ENCODE results near the gene ANKRD40CL. TPM values are rescaled to one million over a fixed set of nuclear protein-coding genes. Genes with fewer than 3 reads are reported as not detected.

ANKRD40CL gene
- total RNA-seq, 6 experiments from 2014 or later = 0.29 TPM; not detected in 5

DNA sequence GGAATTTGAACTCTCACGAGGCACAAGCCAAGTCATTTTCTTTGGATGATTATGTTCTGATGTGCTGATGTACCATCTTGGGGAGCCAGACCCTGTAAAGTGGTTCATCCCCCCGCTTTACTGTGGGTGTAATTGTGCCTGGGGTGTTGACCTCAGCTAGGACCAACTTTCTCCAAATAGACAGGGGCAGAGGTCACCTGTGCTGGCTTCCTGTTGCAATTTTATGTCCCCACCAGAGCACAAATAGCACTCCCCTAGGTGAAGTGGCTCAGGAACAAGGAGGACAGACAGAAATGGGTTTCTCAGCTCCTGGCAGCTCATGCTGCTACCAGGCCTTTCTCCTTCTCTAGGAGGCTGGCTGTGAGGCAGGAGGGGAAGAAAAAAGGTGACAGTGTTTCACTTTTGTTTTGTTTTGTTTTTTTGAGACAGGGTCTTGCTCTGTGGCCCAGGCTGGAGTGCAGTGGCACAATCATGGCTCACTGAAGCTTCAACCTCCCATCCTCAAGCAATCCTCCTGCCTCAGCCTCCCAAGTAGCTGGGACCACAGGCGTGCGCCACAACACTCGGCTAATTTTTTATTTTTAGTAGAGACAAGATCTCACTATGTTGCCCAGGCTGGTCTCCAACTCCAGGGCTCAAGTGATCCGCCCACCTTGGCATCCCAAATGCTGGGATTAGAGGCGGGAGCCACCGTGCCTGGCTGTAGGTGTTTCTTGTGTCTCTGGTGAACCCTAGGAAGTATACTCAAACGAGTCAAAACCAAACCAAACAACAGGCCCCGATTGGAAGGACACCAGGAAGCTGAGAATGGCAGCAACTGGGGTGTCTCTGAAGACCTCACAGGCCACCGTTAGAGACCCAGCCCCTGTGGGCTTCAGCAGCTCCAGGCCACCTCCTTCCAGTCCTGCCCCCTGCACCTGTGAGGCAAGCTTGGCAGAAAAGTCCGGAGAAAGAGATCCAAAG, 35.6 kb upstream of the ANKRD40CL start:
- no peaks in the 10 kb centered on the region for H3K27me3 ChIP-seq
- intact Hi-C loops (cut with DNase I) = no loop called here
- no peak overlapping the region for H3K4me3 ChIP-seq
- ATAC-seq (peak; percentile 39 to 62 (median 58)), DNase-seq (peak in 1 of 3 donors; percentile 74)
- WGBS (ENCODE audit: insufficient coverage, low coverage, low lambda C conversion rate, missing lambda C conversion rate) = 51% methylated on average over 9 of the region's 12 CpGs
- H3K36me3 ChIP-seq = no peaks in the 10 kb centered on the region
- TF ChIP-seq, protein P1, sequence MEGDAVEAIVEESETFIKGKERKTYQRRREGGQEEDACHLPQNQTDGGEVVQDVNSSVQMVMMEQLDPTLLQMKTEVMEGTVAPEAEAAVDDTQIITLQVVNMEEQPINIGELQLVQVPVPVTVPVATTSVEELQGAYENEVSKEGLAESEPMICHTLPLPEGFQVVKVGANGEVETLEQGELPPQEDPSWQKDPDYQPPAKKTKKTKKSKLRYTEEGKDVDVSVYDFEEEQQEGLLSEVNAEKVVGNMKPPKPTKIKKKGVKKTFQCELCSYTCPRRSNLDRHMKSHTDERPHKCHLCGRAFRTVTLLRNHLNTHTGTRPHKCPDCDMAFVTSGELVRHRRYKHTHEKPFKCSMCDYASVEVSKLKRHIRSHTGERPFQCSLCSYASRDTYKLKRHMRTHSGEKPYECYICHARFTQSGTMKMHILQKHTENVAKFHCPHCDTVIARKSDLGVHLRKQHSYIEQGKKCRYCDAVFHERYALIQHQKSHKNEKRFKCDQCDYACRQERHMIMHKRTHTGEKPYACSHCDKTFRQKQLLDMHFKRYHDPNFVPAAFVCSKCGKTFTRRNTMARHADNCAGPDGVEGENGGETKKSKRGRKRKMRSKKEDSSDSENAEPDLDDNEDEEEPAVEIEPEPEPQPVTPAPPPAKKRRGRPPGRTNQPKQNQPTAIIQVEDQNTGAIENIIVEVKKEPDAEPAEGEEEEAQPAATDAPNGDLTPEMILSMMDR (IDR thresholded peaks at IDR 0.05) = no peak
- TF ChIP-seq POLR2A (IDR thresholded peaks at IDR 0.05) = peak; percentile 33
- H3K27ac ChIP-seq = peak overlapping the region; percentile 22 to 93 (median 66)
- no peaks in the 10 kb centered on the region for H3K9me3 ChIP-seq
- peaks cover 0 to 56% (median 27%) of the 10 kb centered on the region in 4 donors for H3K4me1 ChIP-seq

DNA sequence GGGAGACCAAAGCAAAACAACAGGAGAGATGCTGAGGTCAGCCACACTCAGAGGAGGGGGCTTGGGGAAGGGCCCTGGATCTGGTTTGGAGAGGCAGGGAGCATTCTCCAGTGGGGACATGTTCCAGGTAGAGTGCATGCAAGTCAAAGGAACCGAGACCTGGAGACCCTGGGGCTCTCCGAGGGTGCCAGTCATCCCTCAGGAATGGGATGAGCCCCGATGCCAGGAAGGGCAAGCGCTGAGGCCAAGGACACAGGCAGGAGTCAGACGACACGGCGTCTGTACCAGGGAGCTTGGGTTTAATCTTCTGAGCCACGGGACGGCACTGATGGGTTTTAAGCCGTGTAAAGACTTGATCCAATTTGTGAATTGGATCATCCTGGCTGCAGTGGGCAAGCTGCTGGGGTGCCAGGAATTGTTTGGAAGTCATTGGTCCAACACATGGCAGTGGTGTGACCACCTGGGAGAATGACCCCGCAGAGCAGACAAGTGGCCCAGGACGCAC, 32.9 kb upstream of the ANKRD40CL start:
- no peak for DNase-seq
- no peak for TF ChIP-seq POLR2A (IDR thresholded peaks at IDR 0.05)
- TF ChIP-seq, protein P1 (IDR thresholded peaks at IDR 0.05) = no peak
- no peaks in the 10 kb centered on the region for H3K36me3 ChIP-seq
- intact Hi-C loops (cut with DNase I) = no loop called here
- H3K27ac ChIP-seq = no peak overlapping the region
- 79% methylated on average over 9 of the region's 12 CpGs for WGBS (ENCODE audit: insufficient coverage, low coverage, low lambda C conversion rate, missing lambda C conversion rate)
- H3K4me1 ChIP-seq = peaks cover 0 to 34% (median 16%) of the 10 kb centered on the region in 4 donors
- no peaks in the 10 kb centered on the region for H3K9me3 ChIP-seq
- no peak overlapping the region for H3K4me3 ChIP-seq
- no peak for ATAC-seq
- H3K27me3 ChIP-seq = no peaks in the 10 kb centered on the region

DNA sequence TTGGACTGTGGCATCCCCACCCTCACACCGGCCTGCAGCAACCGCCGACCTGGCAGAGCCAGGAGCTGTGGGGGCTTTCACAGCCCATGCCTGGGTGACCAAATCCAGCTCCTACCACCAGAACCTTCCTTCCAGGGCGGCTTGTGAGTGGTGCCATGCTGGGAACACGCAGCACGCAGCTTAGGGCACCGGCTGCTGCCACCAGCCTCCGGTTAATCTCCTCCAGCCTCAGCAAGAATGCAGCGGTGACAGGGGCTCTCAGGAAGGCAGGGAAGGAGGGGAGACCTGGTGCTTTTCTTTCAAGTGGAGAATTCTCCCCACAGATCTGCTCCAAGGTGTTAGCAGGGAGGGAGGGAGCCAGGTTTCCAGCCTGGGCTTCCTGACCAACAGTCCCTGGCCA, 32.3 kb upstream of the ANKRD40CL start:
- intact Hi-C loops (cut with DNase I) = no loop called here
- Histone ChIP-seq H3K4me3 (no peak overlapping the region), H3K9me3 (no peaks in the 10 kb centered on the region), H3K36me3 (no peaks in the 10 kb centered on the region), H3K4me1 (peaks cover 0 to 27% (median 13%) of the 10 kb centered on the region in 4 donors), H3K27ac (no peak overlapping the region), H3K27me3 (no peaks in the 10 kb centered on the region)
- TF ChIP-seq POLR2A (IDR thresholded peaks at IDR 0.05) = no peak
- TF ChIP-seq, protein P1 (IDR thresholded peaks at IDR 0.05) = no peak
- ATAC-seq (no peak), DNase-seq (no peak)
- 71% methylated on average over 7 of the region's 9 CpGs for whole genome bisulfite sequencing (ENCODE audit: insufficient coverage, low coverage, low lambda C conversion rate, missing lambda C conversion rate)

DNA sequence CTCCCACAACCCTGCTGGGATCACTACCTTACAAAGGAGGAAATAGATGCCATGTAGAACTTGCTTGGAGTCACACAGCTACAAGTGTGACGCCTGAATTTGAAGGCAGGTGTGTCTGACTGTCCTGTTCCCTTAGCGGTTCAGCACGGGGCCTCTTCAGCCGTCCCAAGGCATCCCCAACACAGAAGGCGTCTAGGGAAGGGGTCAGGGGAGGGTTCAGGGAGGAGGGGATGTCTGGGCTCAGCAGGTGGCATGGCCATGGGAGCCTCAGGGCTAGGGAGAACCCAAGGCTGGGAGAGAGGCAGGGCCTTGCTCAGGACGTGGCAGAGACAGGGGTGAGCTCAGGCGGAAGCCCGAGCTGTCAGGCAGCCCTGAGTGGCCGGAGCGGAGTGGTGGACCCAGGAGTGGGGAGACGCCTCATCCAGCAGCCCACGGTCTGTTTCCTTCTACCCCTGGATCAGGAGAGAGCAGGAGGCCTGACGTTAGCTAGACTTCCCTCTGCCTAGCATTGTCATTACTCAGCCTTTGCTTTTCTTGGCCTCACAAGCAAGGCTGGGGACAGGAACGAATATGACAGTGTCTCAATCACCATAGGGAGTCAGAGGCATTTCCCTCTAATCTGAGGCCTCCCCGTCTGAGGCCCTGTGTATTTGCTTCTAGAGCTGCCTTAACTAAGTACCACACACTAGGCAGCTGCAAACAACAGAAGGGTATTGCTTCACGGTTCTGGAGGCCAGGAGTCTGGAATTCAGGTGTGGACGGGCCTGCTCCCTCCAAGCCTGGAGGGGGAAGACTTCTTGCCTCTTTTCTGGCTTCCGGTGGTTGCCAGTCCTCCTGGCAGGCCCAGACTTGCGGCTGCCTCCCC, 31.3 kb upstream of the ANKRD40CL start:
- Histone ChIP-seq H3K4me3 (no peak overlapping the region), H3K4me1 (peaks cover 0 to 19% (median 8%) of the 10 kb centered on the region in 4 donors), H3K36me3 (no peaks in the 10 kb centered on the region), H3K27ac (no peak overlapping the region), H3K27me3 (no peaks in the 10 kb centered on the region), H3K9me3 (no peaks in the 10 kb centered on the region)
- 76% methylated on average over 8 of the region's 19 CpGs for WGBS (ENCODE audit: insufficient coverage, low coverage, low lambda C conversion rate, missing lambda C conversion rate)
- DNase-seq (no peak), ATAC-seq (no peak)
- TF ChIP-seq, protein P1 (IDR thresholded peaks at IDR 0.05) = no peak
- intact Hi-C loops (cut with DNase I) = no loop called here
